Heart left ventricle (tissue), 16 donors: ENCODE data around the gene OGFR. TPM values are rescaled to one million over a fixed set of nuclear protein-coding genes. Genes with fewer than 3 reads are reported as not detected.

Experiments used
- ATAC-seq, 4 donors: fragments of 200-7000 bp; cut with Tn5 transposase; one replicate each; pipeline ENCODE4 v1.9.1; 2020 to 2022; ENCODE audit warnings: moderate library complexity in 4 of 4, mild to moderate bottlenecking in 3 of 4, moderate number of reproducible peaks in 1 of 4
- DNase-seq, 5 donors: peaks; one replicate each; pipeline ENCODE4 v3.0.0-alpha.2; 2020
- H3K27ac ChIP-seq, 12 donors: fragments of 200-600 bp; sonication (generic) in 4 of 12; one replicate each; pipeline versions ENCODE4 v1.5.0 to v1.8.0; 2016 to 2022; ENCODE audit warnings: mild to moderate bottlenecking in 2 of 12
- H3K27me3 ChIP-seq, 9 donors: fragments of 200-600 bp; sonication (generic) in 2 of 9; one replicate each; pipeline versions ENCODE4 v1.5.1 to v1.8.0; 2016 to 2022; ENCODE audit warnings: mild to moderate bottlenecking in 3 of 9
- H3K36me3 ChIP-seq, 9 donors: fragments of 200-600 bp; sonication (generic) in 2 of 9; one replicate each; pipeline versions ENCODE4 v1.5.0 to v1.8.0; 2018 to 2022; ENCODE audit warnings: mild to moderate bottlenecking in 2 of 9
- H3K4me1 ChIP-seq, 12 donors: fragments of 200-600 bp; sonication (generic) in 4 of 12; one replicate each; pipeline versions ENCODE4 v1.5.0 to v1.8.0; 2016 to 2022; ENCODE audit warnings: mild to moderate bottlenecking in 3 of 12
- H3K4me3 ChIP-seq, 12 donors: fragments of 200-600 bp; sonication (generic) in 4 of 12; one replicate each; pipeline versions ENCODE4 v1.5.0 to v1.8.0; 2017 to 2022; ENCODE audit warnings: mild to moderate bottlenecking in 9 of 12, moderate library complexity in 4 of 12
- H3K9me3 ChIP-seq, 12 donors: fragments of 200-600 bp; sonication (generic) in 4 of 12; one replicate each; pipeline versions ENCODE4 v1.5.0 to v1.8.0; 2016 to 2022; ENCODE audit warnings: mild to moderate bottlenecking in 1 of 12
- CTCF ChIP-seq, 12 donors: fragments of 200-600 bp; sonication (generic) in 4 of 12; IDR thresholded peaks; one replicate each; pipeline versions ENCODE4 v1.5.0 to v1.8.0; 2018 to 2022; ENCODE audit warnings: antibody characterized with exemption in 12 of 12, mild to moderate bottlenecking in 5 of 12
- POLR2A ChIP-seq, 2 donors: fragments of 450-650 bp; IDR thresholded peaks; one replicate each; pipeline ENCODE4 v1.6.1; 2017; ENCODE audit warnings: antibody characterized with exemption in 2 of 2, mild to moderate bottlenecking in 2 of 2, moderate library complexity in 2 of 2
- WGBS, 4 donors: extraction: QIAGEN DNeasy Blood & Tissue Kit in 2 of 4; methylation state at CpG; one replicate each; pipeline versions ENCODE4 v1.1.5 to v1.1.7; 2013 to 2018; 5-methylcytosine and 5-hydroxymethylcytosine counted together
- intact Hi-C, 10 donors: fragments of 100-400 bp; cut with DNase I; formaldehyde crosslinking; loops; one replicate each; pipeline versions ENCODE4 v1.11.1 to v1.14.2; 2022
- polyA plus RNA-seq, 2 donors: library from polyadenylated mRNA; stranded (reverse); fragments of 200-250 nt; gene quantifications; one replicate each; pipeline ENCODE4 v1.2.3, GENCODE V29; 2013
- total RNA-seq, 9 donors: library from RNA; depleted of rRNA in 2 of 9; stranded (reverse); fragments of >200 nt in 2 of 9; fragmentation: NEBNext Ultra II Directional in 3 of 9; extraction: Animal tissue kit (Norgen Biotek cat#: 25700) in 3 of 9; gene quantifications; one replicate each; pipeline versions ENCODE4 v1.1.0 to v1.2.4, GENCODE V29; 2016 to 2023
- donor health status: ischemic (EF 13 %, LVEDD 7.1; RV severe dilation, severe dysfunction).
- donor health status: healthy with polysubstance abuse.
- donor health status: DM: no; HTN: yes; CAD: no.
- donor health status: DM: no; HTN: no; CAD: no.
- donor health status: ischemic (EF 25% LVEDD 6.9; RV normal size, moderate dysfunction).
- donor health status: ischemic (EF 25% LVEDD 5.7; RV mildly dilated, moderate dysfunction).
- donor health status: healthy.
- donor health status: DM: yes; HTN: yes; CAD: no.
- donor health status: ischemic (EF 35%, LVEDD 5.7; RV mildly dilated, moderate dysfunction).
- donor health status: nonischemic (EF 11% LVEDD 7.7; RV severe dilation, severe dysfunction).
- donor health status: DM: yes; HTN: yes; CAD: no.
- donor health status: PGD.
- donor health status: ischemic (EF 29% LVEDD 5.4; RV normal size, mild dysfunction).
- donor health status: nonischemic (EF 23%, LVEDD 6.1; RV moderate dilation, normal function).

The OGFR gene
- total and polyA plus RNA-seq, 11 donors: 14.9 to 46.9 (median 21.2) TPM

GRCh38 chr20:62779417-62779685, 25.3 kb upstream of the OGFR start:
- Histone ChIP-seq H3K36me3 (no peaks in the 10 kb centered on the region), H3K4me1 (peaks cover 0 to 23% (median 7%) of the 10 kb centered on the region in 12 donors), H3K9me3 (no peaks in the 10 kb centered on the region), H3K27ac (no peak overlapping the region), H3K27me3 (peaks cover 0 to 7% (median 0%) of the 10 kb centered on the region in 9 donors), H3K4me3 (no peak overlapping the region)
- DNase-seq (no peak), ATAC-seq (no peak)
- no peak for TF ChIP-seq CTCF (IDR thresholded peaks at IDR 0.05)
- intact Hi-C loops: no loop called here
- WGBS, 4 donors: 89 to 93% (median 91%) methylated on average over 7 of the region's 7 CpGs

GRCh38 chr20:62780204-62780603, 24.4 kb upstream of the OGFR start:
- 79 to 83% (median 82%) methylated on average over 20 of the region's 20 CpGs for WGBS, 4 donors
- ATAC-seq: no peak

GRCh38 chr20:62780696-62781095, 23.9 kb upstream of the OGFR start:
- Histone ChIP-seq H3K36me3 (no peaks in the 10 kb centered on the region), H3K4me3 (no peak overlapping the region), H3K9me3 (no peaks in the 10 kb centered on the region), H3K27me3 (peaks cover 0 to 4% (median 0%) of the 10 kb centered on the region in 9 donors), H3K27ac (no peak overlapping the region), H3K4me1 (peaks cover 0 to 19% (median 8%) of the 10 kb centered on the region in 12 donors)
- intact Hi-C loops: loop anchor here in 1 of 10 donors (10.0 kb wide), 1 partner anchor 276 kb away; no protein-coding TSS in a partner anchor
- no peak for DNase-seq
- TF ChIP-seq CTCF (IDR thresholded peaks at IDR 0.05) (no peak), POLR2A (IDR thresholded peaks at IDR 0.05) (no peak)
- peak in 1 of 4 donors; percentile 11 for ATAC-seq
- WGBS, 4 donors: 81 to 88% (median 85%) methylated on average over 14 to 17 of the region's 17 CpGs

More at GRCh38 chr20:62780204-62780603, 24.4 kb upstream of the OGFR start:
- H3K9me3 ChIP-seq: no peaks in the 10 kb centered on the region
- TF ChIP-seq POLR2A (IDR thresholded peaks at IDR 0.05) (no peak), CTCF (IDR thresholded peaks at IDR 0.05) (no peak)
- no peak overlapping the region for H3K4me3 ChIP-seq
- DNase-seq: no peak
- H3K36me3 ChIP-seq: no peaks in the 10 kb centered on the region
- peaks cover 0 to 4% (median 0%) of the 10 kb centered on the region in 9 donors for H3K27me3 ChIP-seq
- intact Hi-C loops: loop anchor here in 1 of 10 donors (10.0 kb wide), 1 partner anchor 275 kb away; no protein-coding TSS in a partner anchor
- H3K27ac ChIP-seq: no peak overlapping the region
- peaks cover 0 to 23% (median 7%) of the 10 kb centered on the region in 12 donors for H3K4me1 ChIP-seq

GRCh38 chr20:62782149-62782892, 22.3 kb upstream of the OGFR start:
- Histone ChIP-seq H3K9me3 (no peaks in the 10 kb centered on the region), H3K4me1 (peaks cover 0 to 19% (median 7%) of the 10 kb centered on the region in 12 donors), H3K27me3 (peaks cover 0 to 2% (median 0%) of the 10 kb centered on the region in 9 donors), H3K4me3 (no peak overlapping the region), H3K27ac (peak overlapping the region in 7 of 12 donors; percentile 12 to 71 (median 63)), H3K36me3 (no peaks in the 10 kb centered on the region)
- intact Hi-C loops: loop anchor here in 1 of 10 donors (10.0 kb wide), 1 partner anchor 278 kb away; no protein-coding TSS in a partner anchor
- 66 to 79% (median 74%) methylated on average over 16 to 18 of the region's 18 CpGs for WGBS, 4 donors
- peak; percentile 21 to 50 (median 30) for ATAC-seq
- no peak for DNase-seq
- TF ChIP-seq CTCF (IDR thresholded peaks at IDR 0.05) (peak in 6 of 12 donors; percentile 7 to 25 (median 16)), POLR2A (IDR thresholded peaks at IDR 0.05) (no peak)
